SU-DHL-6 (cell line): ENCODE results near the gene PIERCE2.

Experiments used
- EZH2phosphoT487 ChIP-seq: fragments of 200-600 bp; sonication (generic), shearing (Covaris generic); conservative IDR thresholded peaks from 2 replicates; pipeline ENCODE4 v1.6.1; 2018; ENCODE audit warnings: mild to moderate bottlenecking, antibody characterized with exemption, low read length, moderate library complexity, mixed read lengths
- TF ChIP-seq, protein P1 (sequence below): fragments of 200-600 bp; sonication (generic); IDR thresholded peaks from one replicate; pipeline ENCODE4 v1.5.1; 2017; ENCODE audit warnings: antibody characterized with exemption, mild to moderate bottlenecking, low read length, moderate library complexity; ENCODE audit not compliant: insufficient read depth, poor library complexity, severe bottlenecking

DNA sequence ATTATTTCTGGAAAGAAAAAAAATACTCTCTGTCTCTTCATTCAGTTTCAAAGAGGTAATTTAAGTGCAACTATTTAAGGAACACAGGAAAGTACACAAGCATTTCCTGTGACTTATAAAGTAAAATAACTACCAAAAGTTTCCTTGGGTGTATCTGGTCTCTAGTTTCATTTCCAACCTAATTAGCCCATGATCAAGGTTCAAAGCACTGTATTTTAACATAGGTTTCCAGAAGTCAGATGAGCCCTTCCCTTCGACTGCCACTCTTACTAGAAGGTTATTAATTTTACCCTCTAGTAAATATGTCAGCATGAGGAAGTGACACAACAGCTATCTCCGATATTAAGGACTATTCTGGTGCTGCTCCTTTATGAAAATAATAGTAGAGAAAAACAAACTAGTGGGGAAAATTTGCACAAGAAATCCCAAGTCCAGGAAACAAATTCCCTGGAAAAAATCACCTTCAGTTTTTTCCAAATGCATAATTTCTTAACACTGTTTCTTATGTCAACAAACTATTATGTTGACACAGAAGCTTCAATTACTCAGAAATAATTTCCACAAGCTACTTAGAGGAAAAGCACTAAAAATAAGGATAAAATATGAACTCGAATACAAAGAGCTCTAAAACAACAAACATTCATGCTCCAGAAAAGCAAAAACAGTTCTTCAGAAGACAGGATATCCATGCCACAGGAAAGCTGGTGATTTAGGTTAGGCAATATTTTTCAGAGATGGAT is 35.4 kb upstream of the PIERCE2 start:
- TF ChIP-seq, protein P1, sequence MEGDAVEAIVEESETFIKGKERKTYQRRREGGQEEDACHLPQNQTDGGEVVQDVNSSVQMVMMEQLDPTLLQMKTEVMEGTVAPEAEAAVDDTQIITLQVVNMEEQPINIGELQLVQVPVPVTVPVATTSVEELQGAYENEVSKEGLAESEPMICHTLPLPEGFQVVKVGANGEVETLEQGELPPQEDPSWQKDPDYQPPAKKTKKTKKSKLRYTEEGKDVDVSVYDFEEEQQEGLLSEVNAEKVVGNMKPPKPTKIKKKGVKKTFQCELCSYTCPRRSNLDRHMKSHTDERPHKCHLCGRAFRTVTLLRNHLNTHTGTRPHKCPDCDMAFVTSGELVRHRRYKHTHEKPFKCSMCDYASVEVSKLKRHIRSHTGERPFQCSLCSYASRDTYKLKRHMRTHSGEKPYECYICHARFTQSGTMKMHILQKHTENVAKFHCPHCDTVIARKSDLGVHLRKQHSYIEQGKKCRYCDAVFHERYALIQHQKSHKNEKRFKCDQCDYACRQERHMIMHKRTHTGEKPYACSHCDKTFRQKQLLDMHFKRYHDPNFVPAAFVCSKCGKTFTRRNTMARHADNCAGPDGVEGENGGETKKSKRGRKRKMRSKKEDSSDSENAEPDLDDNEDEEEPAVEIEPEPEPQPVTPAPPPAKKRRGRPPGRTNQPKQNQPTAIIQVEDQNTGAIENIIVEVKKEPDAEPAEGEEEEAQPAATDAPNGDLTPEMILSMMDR: no peak
- no peak for TF ChIP-seq EZH2phosphoT487
